ENCODE results near the gene LRP1B. TPM values are rescaled to one million over a fixed set of nuclear protein-coding genes. Genes with fewer than 3 reads are reported as not detected.

The LRP1B gene
- total RNA-seq, 2 donors from 2014 or later: 0.79 to 1.8 TPM

DNA sequence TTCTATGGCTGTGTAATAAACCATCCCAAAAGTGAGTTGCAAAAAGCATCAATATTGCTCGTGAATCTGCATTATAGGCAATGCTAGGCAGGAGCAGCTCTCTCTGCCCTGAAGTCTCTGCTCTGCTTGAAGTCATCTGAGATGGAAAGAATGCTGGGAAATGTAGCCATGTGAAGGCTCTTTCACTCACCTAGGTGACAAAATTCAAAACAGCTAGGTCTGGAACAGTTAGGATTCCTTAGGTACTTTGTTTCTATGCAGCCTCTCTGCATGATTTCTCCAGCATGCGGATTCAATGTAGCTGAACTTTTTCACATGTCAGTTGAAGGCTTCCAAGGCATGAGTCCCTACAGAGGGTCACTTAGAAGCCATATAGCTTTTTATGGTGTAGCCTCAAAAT is 1383.7 kb downstream of the LRP1B start:
- TF ChIP-seq, protein P1, sequence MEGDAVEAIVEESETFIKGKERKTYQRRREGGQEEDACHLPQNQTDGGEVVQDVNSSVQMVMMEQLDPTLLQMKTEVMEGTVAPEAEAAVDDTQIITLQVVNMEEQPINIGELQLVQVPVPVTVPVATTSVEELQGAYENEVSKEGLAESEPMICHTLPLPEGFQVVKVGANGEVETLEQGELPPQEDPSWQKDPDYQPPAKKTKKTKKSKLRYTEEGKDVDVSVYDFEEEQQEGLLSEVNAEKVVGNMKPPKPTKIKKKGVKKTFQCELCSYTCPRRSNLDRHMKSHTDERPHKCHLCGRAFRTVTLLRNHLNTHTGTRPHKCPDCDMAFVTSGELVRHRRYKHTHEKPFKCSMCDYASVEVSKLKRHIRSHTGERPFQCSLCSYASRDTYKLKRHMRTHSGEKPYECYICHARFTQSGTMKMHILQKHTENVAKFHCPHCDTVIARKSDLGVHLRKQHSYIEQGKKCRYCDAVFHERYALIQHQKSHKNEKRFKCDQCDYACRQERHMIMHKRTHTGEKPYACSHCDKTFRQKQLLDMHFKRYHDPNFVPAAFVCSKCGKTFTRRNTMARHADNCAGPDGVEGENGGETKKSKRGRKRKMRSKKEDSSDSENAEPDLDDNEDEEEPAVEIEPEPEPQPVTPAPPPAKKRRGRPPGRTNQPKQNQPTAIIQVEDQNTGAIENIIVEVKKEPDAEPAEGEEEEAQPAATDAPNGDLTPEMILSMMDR (conservative IDR thresholded peaks at IDR 0.05): no peak
- Mint-ChIP-seq H3K36me3 (ENCODE audit: low read depth) (no peaks in the 10 kb centered on the region), H3K27ac (no peak overlapping the region), H3K27me3 (ENCODE audit: insufficient read depth) (no peaks in the 10 kb centered on the region), H3K4me1 (peaks cover 2% of the 10 kb centered on the region), H3K9me3 (no peaks in the 10 kb centered on the region), H3K4me3 (no peak overlapping the region)
- Histone ChIP-seq H3K4me1 (ENCODE audit: control insufficient read depth, insufficient read depth, low read length) (peaks cover 4% of the 10 kb centered on the region), H3K9me3 (ENCODE audit: control insufficient read depth, low read length) (no peaks in the 10 kb centered on the region), H3K36me3 (ENCODE audit: control insufficient read depth, insufficient read depth, low read length) (no peaks in the 10 kb centered on the region), H3K27me3 (ENCODE audit: control insufficient read depth, insufficient read depth, low read length, poor library complexity, severe bottlenecking) (no peaks in the 10 kb centered on the region), H3K4me3 (ENCODE audit: low read length) (no peak overlapping the region), H3K27ac (ENCODE audit: low read depth, low read length) (no peak overlapping the region), H3K9ac (ENCODE audit: extremely low read depth, low read length, poor library complexity, severe bottlenecking) (no peak overlapping the region)
- peak; percentile 58 for DNase-seq
- 79 to 85% methylated on average over 2 of the region's 2 CpGs for WGBS, 2 experiments (ENCODE audit: insufficient coverage in 1 of 2, insufficient read length in 1 of 2)

- Mint-ChIP-seq H3K4me1 (peaks cover 2% of the 10 kb centered on the region), H3K27me3 (ENCODE audit: insufficient read depth) (no peaks in the 10 kb centered on the region), H3K4me3 (no peak overlapping the region), H3K9me3 (no peaks in the 10 kb centered on the region), H3K36me3 (ENCODE audit: low read depth) (no peaks in the 10 kb centered on the region), H3K27ac (no peak overlapping the region)
- WGBS, 2 experiments (ENCODE audit: insufficient coverage in 1 of 2, insufficient read length in 1 of 2): 93 to 95% methylated on average over 3 of the region's 3 CpGs
- no peaks in the 10 kb centered on the region for H3K27me3 ChIP-seq (ENCODE audit: control insufficient read depth, insufficient read depth, low read length, poor library complexity, severe bottlenecking)
- TF ChIP-seq, protein P1 (conservative IDR thresholded peaks at IDR 0.05): no peak
- H3K4me1 ChIP-seq (ENCODE audit: control insufficient read depth, insufficient read depth, low read length): peaks cover 4% of the 10 kb centered on the region
- H3K9ac ChIP-seq (ENCODE audit: extremely low read depth, low read length, poor library complexity, severe bottlenecking): no peak overlapping the region
- no peak overlapping the region for H3K27ac ChIP-seq (ENCODE audit: low read depth, low read length)
- H3K4me3 ChIP-seq (ENCODE audit: low read length): no peak overlapping the region
- no peaks in the 10 kb centered on the region for H3K36me3 ChIP-seq (ENCODE audit: control insufficient read depth, insufficient read depth, low read length)
- no peak for DNase-seq
- H3K9me3 ChIP-seq (ENCODE audit: control insufficient read depth, low read length): no peaks in the 10 kb centered on the region
Observed at GRCh38 chr2:140744379-140744778, 1386.4 kb downstream of the LRP1B start.

DNA sequence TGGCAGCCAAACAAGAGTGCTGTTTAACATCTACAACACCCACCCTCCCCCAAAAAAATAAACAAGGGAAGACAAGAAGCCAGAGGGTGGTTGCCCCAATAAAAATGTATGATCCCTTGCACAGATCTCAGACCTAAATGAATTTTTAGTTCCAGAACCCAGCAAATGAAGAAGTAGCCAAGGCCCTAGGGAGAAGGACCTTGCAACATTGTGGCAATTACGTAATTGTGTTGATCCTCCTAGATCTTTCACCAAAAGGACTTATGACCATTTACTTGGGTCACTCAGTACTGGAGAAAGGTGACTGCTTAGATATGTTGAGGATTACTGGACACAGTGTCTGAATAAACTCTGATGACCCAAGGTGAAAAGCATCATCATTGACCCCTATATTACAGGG is 1393.8 kb downstream of the LRP1B start:
- Mint-ChIP-seq H3K9me3 (no peaks in the 10 kb centered on the region), H3K27ac (no peak overlapping the region), H3K27me3 (ENCODE audit: insufficient read depth) (no peaks in the 10 kb centered on the region), H3K36me3 (ENCODE audit: low read depth) (no peaks in the 10 kb centered on the region), H3K4me1 (peaks cover 4% of the 10 kb centered on the region), H3K4me3 (no peak overlapping the region)
- WGBS, 2 experiments (ENCODE audit: insufficient coverage in 1 of 2, insufficient read length in 1 of 2): 100% methylated on average over 1 of the region's 1 CpG
- DNase-seq: no peak
- no peaks in the 10 kb centered on the region for H3K27me3 ChIP-seq (ENCODE audit: control insufficient read depth, insufficient read depth, low read length, poor library complexity, severe bottlenecking)
- TF ChIP-seq, protein P1 (conservative IDR thresholded peaks at IDR 0.05): no peak
- no peak overlapping the region for H3K9ac ChIP-seq (ENCODE audit: extremely low read depth, low read length, poor library complexity, severe bottlenecking)
- no peak overlapping the region for H3K4me3 ChIP-seq (ENCODE audit: low read length)
- no peaks in the 10 kb centered on the region for H3K36me3 ChIP-seq (ENCODE audit: control insufficient read depth, insufficient read depth, low read length)
- H3K9me3 ChIP-seq (ENCODE audit: control insufficient read depth, low read length): no peaks in the 10 kb centered on the region
- peaks cover 3% of the 10 kb centered on the region for H3K4me1 ChIP-seq (ENCODE audit: control insufficient read depth, insufficient read depth, low read length)
- H3K27ac ChIP-seq (ENCODE audit: low read depth, low read length): no peak overlapping the region
